Skeletal muscle satellite cell (primary cell): ENCODE data around the gene L3MBTL4.

ENCODE experiments used
- H3K27me3 ChIP-seq: 2 replicates; pipeline ENCODE4 v1.7.0; 2013; ENCODE audit warnings: low read length; ENCODE audit not compliant: control insufficient read depth, insufficient read depth
- H3K36me3 ChIP-seq: 2 replicates; pipeline ENCODE4 v1.7.0; 2013; ENCODE audit warnings: mild to moderate bottlenecking, control low read depth, low read length; ENCODE audit not compliant: insufficient read depth
- H3K4me1 ChIP-seq: 2 replicates; pipeline ENCODE4 v1.7.0; 2013; ENCODE audit warnings: low read length; ENCODE audit not compliant: control insufficient read depth, insufficient read depth
- H3K4me2 ChIP-seq: 2 replicates; pipeline ENCODE4 v1.7.0; 2013; ENCODE audit warnings: mild to moderate bottlenecking, low read length
- H3K4me3 ChIP-seq: 2 replicates; pipeline ENCODE4 v1.7.0; 2013; ENCODE audit warnings: low read length
- H3K9ac ChIP-seq: 2 replicates; pipeline ENCODE4 v1.7.0; 2013; ENCODE audit warnings: mild to moderate bottlenecking, low read depth, low read length, moderate library complexity
- H3K9me3 ChIP-seq: replicated peaks from 2 replicates; pipeline ENCODE4 v1.7.0; 2013; ENCODE audit warnings: mild to moderate bottlenecking, control low read depth, low read length

L3MBTL4 gene

GRCh38 chr18:5942591-5942990 lies 472.1 kb downstream of the L3MBTL4 start:
- H3K4me1 ChIP-seq = no peaks in the 10 kb centered on the region
- no peak overlapping the region for H3K4me2 ChIP-seq
- no peaks in the 10 kb centered on the region for H3K9me3 ChIP-seq
- no peak overlapping the region for H3K4me3 ChIP-seq
- no peak overlapping the region for H3K9ac ChIP-seq
- no peaks in the 10 kb centered on the region for H3K36me3 ChIP-seq
- H3K27me3 ChIP-seq = peaks cover 3% of the 10 kb centered on the region

DNA sequence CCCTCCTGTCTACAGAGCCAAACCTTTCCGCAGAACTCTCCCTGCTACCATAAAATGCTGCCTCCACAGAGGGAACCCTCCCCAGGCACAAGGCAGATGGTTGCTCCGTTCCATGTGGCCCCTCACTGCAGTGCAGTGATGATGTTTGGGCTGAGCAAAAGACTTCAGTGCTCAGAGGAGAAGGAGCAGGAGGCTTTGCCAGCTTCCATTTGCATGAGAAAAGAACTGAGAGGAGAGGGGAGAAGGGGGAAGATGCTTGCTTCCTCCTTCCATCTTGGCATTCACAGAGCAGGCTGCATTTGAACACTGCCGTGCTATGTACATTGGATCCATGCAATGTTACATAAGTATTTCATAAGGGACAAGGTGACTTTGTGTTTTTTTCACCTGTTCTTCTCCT lies 472.8 kb downstream of the L3MBTL4 start:
- no peaks in the 10 kb centered on the region for H3K4me1 ChIP-seq
- no peak overlapping the region for H3K9ac ChIP-seq
- no peaks in the 10 kb centered on the region for H3K9me3 ChIP-seq
- H3K4me3 ChIP-seq = no peak overlapping the region
- H3K4me2 ChIP-seq = no peak overlapping the region
- peaks cover 3% of the 10 kb centered on the region for H3K27me3 ChIP-seq
- no peaks in the 10 kb centered on the region for H3K36me3 ChIP-seq

- Histone ChIP-seq H3K9ac (no peak overlapping the region), H3K4me3 (no peak overlapping the region), H3K36me3 (no peaks in the 10 kb centered on the region), H3K27me3 (peaks cover 3% of the 10 kb centered on the region), H3K4me2 (no peak overlapping the region), H3K9me3 (no peaks in the 10 kb centered on the region), H3K4me1 (no peaks in the 10 kb centered on the region)
Observed at GRCh38 chr18:5939801-5940667, 474.7 kb downstream of the L3MBTL4 start.

GRCh38 chr18:5937795-5938194 lies 476.9 kb downstream of the L3MBTL4 start:
- Histone ChIP-seq H3K36me3 (no peaks in the 10 kb centered on the region), H3K4me3 (no peak overlapping the region), H3K9ac (no peak overlapping the region), H3K9me3 (no peaks in the 10 kb centered on the region), H3K27me3 (peaks cover 3% of the 10 kb centered on the region), H3K4me1 (no peaks in the 10 kb centered on the region), H3K4me2 (no peak overlapping the region)

- Histone ChIP-seq H3K4me3 (no peak overlapping the region), H3K4me1 (no peaks in the 10 kb centered on the region), H3K27me3 (peaks cover 3% of the 10 kb centered on the region), H3K9ac (no peak overlapping the region), H3K9me3 (no peaks in the 10 kb centered on the region), H3K36me3 (no peaks in the 10 kb centered on the region), H3K4me2 (no peak overlapping the region)
Observed at GRCh38 chr18:5937121-5937520, 477.6 kb downstream of the L3MBTL4 start.

DNA sequence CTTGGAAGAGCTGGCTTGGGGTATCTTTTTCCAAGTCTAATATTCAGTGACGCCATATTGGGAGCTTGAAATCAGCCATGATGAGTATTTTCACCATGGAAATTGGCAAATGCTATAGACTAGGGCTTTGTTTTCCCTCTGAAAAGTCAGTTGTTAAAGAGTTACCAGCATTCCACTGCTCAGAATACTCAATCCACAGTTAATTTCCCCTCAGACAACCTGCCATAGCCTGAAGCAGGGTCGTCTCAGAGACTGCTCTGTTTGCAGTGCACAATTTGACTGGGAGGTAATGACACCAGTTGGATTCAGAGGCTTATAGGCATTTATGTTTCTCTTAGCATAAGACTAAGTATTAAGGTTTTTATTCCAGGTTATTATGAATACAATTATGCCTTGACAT lies 483.9 kb downstream of the L3MBTL4 start:
- no peaks in the 10 kb centered on the region for H3K9me3 ChIP-seq
- H3K27me3 ChIP-seq = no peaks in the 10 kb centered on the region
- H3K4me2 ChIP-seq = no peak overlapping the region
- no peaks in the 10 kb centered on the region for H3K36me3 ChIP-seq
- no peak overlapping the region for H3K4me3 ChIP-seq
- no peak overlapping the region for H3K9ac ChIP-seq
- H3K4me1 ChIP-seq = no peaks in the 10 kb centered on the region

DNA sequence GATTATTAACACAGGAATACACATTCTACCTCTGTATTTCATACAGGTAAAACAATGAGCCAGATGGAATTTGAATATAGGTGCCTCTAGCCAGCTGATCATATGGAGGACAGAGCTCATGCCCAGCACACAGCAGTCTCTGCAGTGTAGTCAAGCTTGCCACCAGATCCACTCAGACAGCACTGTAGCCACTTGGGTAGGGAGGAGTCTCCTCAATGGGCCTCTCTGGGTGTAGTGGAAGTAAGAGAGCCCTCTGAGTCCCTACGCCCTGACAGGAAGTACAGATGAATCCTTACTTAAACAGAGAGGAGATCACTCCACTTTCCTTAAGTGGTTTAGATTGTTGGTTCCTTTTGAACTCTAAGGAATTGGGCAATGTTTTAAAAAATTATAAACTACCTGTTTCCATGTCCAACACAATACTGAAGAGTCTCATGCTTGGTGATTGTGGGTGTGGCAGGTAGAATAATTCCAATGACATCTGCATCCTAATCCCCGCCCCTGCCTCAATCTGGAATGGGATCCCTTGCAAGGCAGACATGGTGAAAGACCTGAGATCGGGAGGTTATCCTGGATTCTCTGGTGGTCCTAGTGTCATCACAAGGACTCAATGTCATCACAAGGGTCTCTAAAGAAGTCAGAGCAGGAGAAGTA lies 496.4 kb downstream of the L3MBTL4 start:
- H3K27me3 ChIP-seq = no peaks in the 10 kb centered on the region
- H3K9ac ChIP-seq = no peak overlapping the region
- no peak overlapping the region for H3K4me3 ChIP-seq
- no peak overlapping the region for H3K4me2 ChIP-seq
- H3K36me3 ChIP-seq = no peaks in the 10 kb centered on the region
- no peaks in the 10 kb centered on the region for H3K4me1 ChIP-seq
- H3K9me3 ChIP-seq = no peaks in the 10 kb centered on the region

- no peak overlapping the region for H3K9ac ChIP-seq
- H3K4me2 ChIP-seq = no peak overlapping the region
- no peaks in the 10 kb centered on the region for H3K27me3 ChIP-seq
- no peaks in the 10 kb centered on the region for H3K36me3 ChIP-seq
- no peaks in the 10 kb centered on the region for H3K9me3 ChIP-seq
- no peaks in the 10 kb centered on the region for H3K4me1 ChIP-seq
- H3K4me3 ChIP-seq = no peak overlapping the region
Observed at GRCh38 chr18:5914951-5915350, 499.8 kb downstream of the L3MBTL4 start.

DNA sequence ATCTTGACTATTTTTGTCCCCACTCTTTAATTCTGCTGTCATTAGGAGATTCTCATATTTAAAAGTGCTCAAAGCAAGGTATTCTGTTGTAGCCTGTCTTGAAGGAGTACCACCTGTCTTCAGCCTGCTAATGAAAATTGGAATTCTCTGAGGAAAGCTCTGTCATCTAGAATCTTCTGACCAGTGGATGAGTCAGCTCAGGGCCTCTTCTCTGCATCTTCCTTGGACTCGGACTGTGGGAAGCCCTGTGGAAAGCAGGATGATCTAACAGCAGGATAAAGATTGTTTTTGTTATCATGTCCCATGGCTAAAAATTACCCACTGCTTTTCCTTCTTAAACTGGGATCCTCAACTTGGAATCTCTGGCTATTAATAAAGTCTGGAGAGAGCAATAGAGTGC lies 500.7 kb downstream of the L3MBTL4 start:
- Histone ChIP-seq H3K9ac (no peak overlapping the region), H3K27me3 (no peaks in the 10 kb centered on the region), H3K9me3 (no peaks in the 10 kb centered on the region), H3K4me2 (no peak overlapping the region), H3K4me3 (no peak overlapping the region), H3K4me1 (no peaks in the 10 kb centered on the region), H3K36me3 (no peaks in the 10 kb centered on the region)

DNA sequence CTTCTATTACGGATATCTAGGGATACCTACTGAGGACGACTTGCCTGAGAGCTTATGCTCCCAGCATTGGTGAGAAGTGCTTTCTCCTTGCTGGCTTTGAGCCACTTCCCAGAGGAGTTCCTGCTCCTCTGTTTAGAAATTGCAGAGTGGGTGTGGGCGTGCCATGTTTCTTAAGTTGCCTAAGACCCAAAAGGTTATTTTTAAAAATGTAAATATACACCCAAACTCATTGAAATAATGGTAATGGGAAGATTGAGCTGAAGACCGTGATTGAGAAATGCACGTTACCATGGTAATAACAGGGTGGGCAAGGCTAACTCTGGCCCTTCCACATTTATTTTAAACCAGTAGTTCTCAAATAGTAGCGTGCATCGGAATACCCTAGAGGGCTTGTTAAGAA lies 502.1 kb downstream of the L3MBTL4 start:
- Histone ChIP-seq H3K27me3 (no peaks in the 10 kb centered on the region), H3K4me1 (no peaks in the 10 kb centered on the region), H3K4me2 (no peak overlapping the region), H3K9me3 (no peaks in the 10 kb centered on the region), H3K9ac (no peak overlapping the region), H3K4me3 (no peak overlapping the region), H3K36me3 (no peaks in the 10 kb centered on the region)

DNA sequence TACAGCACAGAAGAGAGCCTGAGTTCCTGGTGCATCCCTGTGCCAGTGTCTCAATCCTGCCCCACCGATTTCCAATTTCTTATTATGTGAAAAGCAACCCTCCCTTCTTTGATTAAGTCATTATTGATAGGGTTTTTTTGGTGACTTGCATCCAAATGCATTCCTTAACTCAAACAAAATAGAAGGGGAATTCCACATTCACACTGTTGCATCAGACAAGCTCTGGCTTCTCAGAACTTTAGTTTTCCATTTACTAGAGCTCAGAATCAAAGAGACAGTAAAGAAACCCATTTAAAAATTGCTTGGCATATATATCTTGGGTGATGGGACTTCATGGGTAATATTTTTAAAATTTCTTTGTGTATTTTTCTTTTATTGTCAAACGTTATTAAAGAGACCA lies 505.6 kb downstream of the L3MBTL4 start:
- Histone ChIP-seq H3K4me2 (no peak overlapping the region), H3K4me1 (no peaks in the 10 kb centered on the region), H3K36me3 (no peaks in the 10 kb centered on the region), H3K27me3 (peaks cover under 1% of the 10 kb centered on the region), H3K9me3 (no peaks in the 10 kb centered on the region), H3K9ac (no peak overlapping the region), H3K4me3 (no peak overlapping the region)
